ENCODE results near the gene RPE65. TPM values are rescaled to one million over a fixed set of nuclear protein-coding genes. Genes with fewer than 3 reads are reported as not detected.

RPE65 gene
- total and polyA plus RNA-seq, 2 of the 4 experiments (the other 2 are of a cell fraction), result under 0.01 TPM; not detected in 1

DNA sequence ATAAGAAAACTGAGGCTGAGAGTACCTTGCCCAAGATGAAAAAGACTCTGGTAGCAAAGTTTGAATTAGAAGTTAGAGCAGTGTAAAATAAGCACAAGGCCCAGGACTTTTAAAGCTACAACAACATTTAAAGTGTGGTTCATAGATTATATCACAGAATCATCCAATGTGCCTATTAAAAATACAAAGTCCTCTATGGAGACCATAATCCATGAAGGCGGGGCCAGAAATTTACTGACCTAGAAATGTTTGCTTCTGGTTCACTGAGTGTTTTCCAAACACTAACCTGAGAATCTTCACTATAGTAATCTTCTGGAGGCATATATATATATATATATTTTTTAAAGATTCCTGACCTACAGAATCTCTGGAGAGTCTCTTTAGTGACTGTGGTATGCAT, 34.9 kb upstream of the RPE65 start:
- Histone ChIP-seq H2AFZ (replicated peaks; ENCODE audit: low read length, poor library complexity) (no peak overlapping the region), H4K91ac (ENCODE audit: insufficient read depth, low read depth, low read length) (no peak overlapping the region), H3K4me2 (ENCODE audit: low read depth, low read length) (no peak overlapping the region), H2AK5ac (ENCODE audit: low read depth, low read length) (no peak overlapping the region), H3K36me3 (ENCODE audit: control insufficient read depth, insufficient read depth, low read length) (no peaks in the 10 kb centered on the region; the same call in 1 of the 2 replicates), H3K9ac (ENCODE audit: low read depth, low read length) (no peak overlapping the region), H4K5ac (ENCODE audit: low read depth, low read length) (no peak overlapping the region), H3K18ac (ENCODE audit: low read depth, low read length) (no peak overlapping the region), H3K9me3 (ENCODE audit: control insufficient read depth, insufficient read depth, low read length) (no peaks in the 10 kb centered on the region), H2BK5ac (ENCODE audit: low read depth, low read length, poor library complexity, severe bottlenecking) (no peak overlapping the region), H3K56ac (ENCODE audit: extremely low read depth, insufficient read depth, low read length) (no peak overlapping the region), H3K4me1 (ENCODE audit: control insufficient read depth, insufficient read depth, low read length) (peaks cover 2% of the 10 kb centered on the region; the same call in 1 of the 2 replicates), H4K20me1 (ENCODE audit: insufficient read depth, low read length) (no peaks in the 10 kb centered on the region), H2BK120ac (ENCODE audit: low read depth, low read length) (no peak overlapping the region), H3K23ac (ENCODE audit: low read depth, low read length) (no peak overlapping the region), H2BK15ac (ENCODE audit: low read depth, low read length) (no peak overlapping the region), H3K27ac (ENCODE audit: insufficient read depth, low read length) (no peak overlapping the region), H3K27me3 (ENCODE audit: control insufficient read depth, insufficient read depth, low read length) (no peaks in the 10 kb centered on the region), H3K9me1 (ENCODE audit: insufficient read depth, low read length) (0 out of 2 replicates have a peak, but pooled peaks cover 3% of the 10 kb centered on the region), H4K8ac (ENCODE audit: low read depth in 2 of 2, low read length in 2 of 2) (no peak overlapping the region; a peak in 1 of 4 replicates), H3K4me3 (ENCODE audit: insufficient read depth, low read depth, low read length) (no peak overlapping the region), H3K4ac (ENCODE audit: low read depth, low read length) (no peak overlapping the region), H3K14ac (replicated peaks; ENCODE audit: low read depth, low read length) (no peak overlapping the region), H2AK9ac (replicated peaks; ENCODE audit: low read depth, low read length, poor library complexity) (no peak overlapping the region), H3K79me1 (ENCODE audit: low read depth in 1 of 2, low read length in 2 of 2) (peaks cover 7 to 11% of the 10 kb centered on the region in 2 experiments; a peak in 3 of 4 replicates), H2BK20ac (ENCODE audit: low read depth, low read length) (no peak overlapping the region)
- intact Hi-C loops (cut with micrococcal nuclease) (no loop called here), in situ Hi-C loops (cut with MboI; ENCODE audit: low sequenced_read_pairs) (no loop called here), dilution Hi-C loops (cut with HindIII; ENCODE audit: low sequenced_read_pairs, unreplicated experiment) (no loop called here)
- DNase-seq (no peak), ATAC-seq (ENCODE audit: low read depth) (no peak)
- CTCF ChIA-PET, result no interaction called here
- POLR2A ChIA-PET (ENCODE audit: unreplicated experiment), result no interaction called here
- WGBS, 2 experiments (ENCODE audit: extremely low coverage in 2 of 2, insufficient read length in 1 of 2), result no CpG with 5 or more reads among the region's 1 CpG
- no TSS peak for BruUV-seq (replicated peaks)
- no peak for TF ChIP-seq MAZ (IDR thresholded peaks at IDR 0.05; ENCODE audit: borderline replicate concordance, low read depth, low read length)
- TF ChIP-seq, protein P1, sequence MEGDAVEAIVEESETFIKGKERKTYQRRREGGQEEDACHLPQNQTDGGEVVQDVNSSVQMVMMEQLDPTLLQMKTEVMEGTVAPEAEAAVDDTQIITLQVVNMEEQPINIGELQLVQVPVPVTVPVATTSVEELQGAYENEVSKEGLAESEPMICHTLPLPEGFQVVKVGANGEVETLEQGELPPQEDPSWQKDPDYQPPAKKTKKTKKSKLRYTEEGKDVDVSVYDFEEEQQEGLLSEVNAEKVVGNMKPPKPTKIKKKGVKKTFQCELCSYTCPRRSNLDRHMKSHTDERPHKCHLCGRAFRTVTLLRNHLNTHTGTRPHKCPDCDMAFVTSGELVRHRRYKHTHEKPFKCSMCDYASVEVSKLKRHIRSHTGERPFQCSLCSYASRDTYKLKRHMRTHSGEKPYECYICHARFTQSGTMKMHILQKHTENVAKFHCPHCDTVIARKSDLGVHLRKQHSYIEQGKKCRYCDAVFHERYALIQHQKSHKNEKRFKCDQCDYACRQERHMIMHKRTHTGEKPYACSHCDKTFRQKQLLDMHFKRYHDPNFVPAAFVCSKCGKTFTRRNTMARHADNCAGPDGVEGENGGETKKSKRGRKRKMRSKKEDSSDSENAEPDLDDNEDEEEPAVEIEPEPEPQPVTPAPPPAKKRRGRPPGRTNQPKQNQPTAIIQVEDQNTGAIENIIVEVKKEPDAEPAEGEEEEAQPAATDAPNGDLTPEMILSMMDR (conservative IDR thresholded peaks at IDR 0.05; ENCODE audit: low read depth, low read length), result no peak
- TF ChIP-seq BHLHE40 (IDR thresholded peaks at IDR 0.05; ENCODE audit: low read depth, low read length), result no peak
- TF ChIP-seq RCOR1 (IDR thresholded peaks at IDR 0.05; ENCODE audit: insufficient replicate concordance, low read length), result no peak
- no peak for TF ChIP-seq CHD1 (IDR thresholded peaks at IDR 0.05; ENCODE audit: low read depth, low read length)
- TF ChIP-seq CEBPB (IDR thresholded peaks at IDR 0.05; ENCODE audit: low read depth, low read length), result no peak
- TF ChIP-seq MXI1 (IDR thresholded peaks at IDR 0.05; ENCODE audit: borderline replicate concordance, low read depth, low read length), result no peak
- no peak for TF ChIP-seq MAFK (IDR thresholded peaks at IDR 0.05; ENCODE audit: low read depth, low read length)
- TF ChIP-seq SMC3 (IDR thresholded peaks at IDR 0.05; ENCODE audit: low read depth, low read length), result no peak
- TF ChIP-seq POLR2A (IDR thresholded peaks at IDR 0.05; ENCODE audit: low read depth, low read length), result no peak
- TF ChIP-seq RFX5 (IDR thresholded peaks at IDR 0.05; ENCODE audit: low read depth, low read length), result no peak

Data from IMR-90 (cell line).